Prostate gland (tissue), 1 donor: ENCODE results near the gene TXLNA.

Source experiments
- POLR2A ChIP-seq: fragments of 450-650 bp; IDR thresholded peaks from one replicate; pipeline ENCODE4 v1.6.1; 2016; ENCODE audit warnings: antibody characterized with exemption, mild to moderate bottlenecking
- POLR2AphosphoS5 ChIP-seq: sonication (generic); formaldehyde crosslinking; IDR thresholded peaks from one replicate; pipeline ENCODE4 v1.6.1; 2017; ENCODE audit warnings: antibody characterized with exemption

DNA sequence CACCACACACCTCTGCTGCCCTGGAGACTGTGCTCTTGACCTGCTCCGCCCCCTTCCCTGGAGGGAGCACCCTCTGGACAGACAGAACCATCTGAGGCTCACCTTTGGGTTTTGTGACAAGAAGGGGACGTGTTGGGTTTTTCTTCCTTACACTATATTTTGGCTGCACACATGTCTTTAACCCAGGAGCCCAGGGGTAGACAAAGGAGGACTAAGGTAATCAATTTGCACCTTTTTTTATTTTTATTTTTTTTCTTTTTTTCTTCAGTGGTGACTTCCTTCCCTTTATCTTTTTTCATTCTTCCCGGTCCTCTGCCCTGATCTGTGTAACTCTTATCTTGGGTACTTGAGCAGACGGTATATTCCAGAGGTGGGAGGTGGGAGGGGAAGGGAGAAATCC is 8.5 kb upstream of the TXLNA start:
- TF ChIP-seq POLR2A (no peak), POLR2AphosphoS5 (no peak)
